ENCODE data around the gene NKX2-4. TPM values are rescaled to one million over a fixed set of nuclear protein-coding genes. Genes with fewer than 3 reads are reported as not detected.
"Not testable (repeated sequence)": the region's sequence is repeated elsewhere in the genome, so short reads cannot be mapped to it uniquely, and the experiment has no call there.

Gene NKX2-4
- total RNA-seq: not detected

DNA sequence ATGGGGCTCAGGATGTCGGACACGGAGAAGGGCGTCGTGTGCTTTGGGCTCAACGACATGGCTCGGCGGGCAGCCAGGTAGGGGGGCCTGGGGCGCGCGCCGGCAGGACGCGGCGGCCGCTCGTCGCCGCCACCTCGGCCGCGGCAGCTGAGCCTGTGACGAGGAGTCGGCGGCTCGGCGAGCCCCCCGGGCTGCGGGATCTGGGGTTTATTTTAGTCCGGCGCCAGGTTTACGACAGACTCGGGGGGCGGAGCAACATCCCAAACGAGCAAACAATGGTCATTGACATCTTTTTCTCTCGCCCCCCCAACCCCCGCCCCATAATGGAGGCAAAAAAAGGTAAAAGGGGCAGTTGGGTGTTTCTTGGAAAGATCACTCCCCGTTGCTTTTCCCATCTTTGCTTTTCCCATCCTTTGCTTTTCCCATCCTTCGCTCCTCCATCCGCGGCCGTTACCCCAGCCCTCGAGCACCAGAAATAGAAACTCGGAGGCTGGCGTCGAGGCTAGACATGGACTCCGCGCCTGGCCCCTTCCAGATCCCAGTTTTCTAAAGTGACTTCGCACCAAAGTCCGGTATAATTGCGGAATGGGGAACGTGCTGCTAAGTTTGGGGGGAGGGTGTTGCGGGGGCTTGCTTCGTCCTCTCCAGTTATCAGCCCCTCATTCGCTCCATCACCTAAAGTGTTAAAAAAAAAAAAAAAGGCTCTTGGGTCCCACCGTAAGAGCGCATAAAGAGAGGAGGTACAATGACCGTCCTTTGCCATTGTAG lies at the start of gene NKX2-4:
Gene NKX2-4 (minus strand): TSS at position 186 of the 768 bp plus-strand sequence. CDS start 127 bp downstream, at position 59.
- H3K27ac Mint-ChIP-seq: peak within 1 kb of the TSS in 1 of 2 donors; percentile 62
- H3K36me3 Mint-ChIP-seq: peaks cover 9 to 15% of the 10 kb centered on the region in 2 donors
- ATAC-seq (no peak), DNase-seq (ENCODE audit: low spot score in 2 of 2) (no peak)
- no peaks in the 10 kb centered on the region for H3K9me3 Mint-ChIP-seq

DNA sequence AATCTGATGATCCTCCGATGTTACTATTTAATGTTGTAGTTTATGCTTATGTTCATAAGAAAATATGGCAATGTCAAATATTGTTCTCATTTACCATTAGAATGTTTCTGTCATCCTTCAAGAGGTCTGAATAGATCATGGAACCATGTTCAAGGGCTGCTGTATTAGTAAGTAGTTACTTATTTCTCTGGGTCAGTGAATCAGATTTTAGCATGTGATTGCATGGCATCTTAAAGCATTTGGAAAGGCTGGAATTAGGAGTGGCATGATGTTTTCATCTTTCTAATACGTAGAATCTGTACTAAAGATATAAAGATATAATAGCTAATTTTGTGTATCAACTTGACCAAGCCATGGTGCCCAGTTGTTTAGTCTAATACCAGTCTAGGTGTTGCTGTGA lies 40.5 kb upstream of the NKX2-4 start:
- H3K9me3 Mint-ChIP-seq: no peaks in the 10 kb centered on the region
- no peak overlapping the region for H3K27ac Mint-ChIP-seq
- ATAC-seq (no peak), DNase-seq (ENCODE audit: low spot score in 2 of 2) (no peak)
- H3K36me3 Mint-ChIP-seq: no peaks in the 10 kb centered on the region

DNA sequence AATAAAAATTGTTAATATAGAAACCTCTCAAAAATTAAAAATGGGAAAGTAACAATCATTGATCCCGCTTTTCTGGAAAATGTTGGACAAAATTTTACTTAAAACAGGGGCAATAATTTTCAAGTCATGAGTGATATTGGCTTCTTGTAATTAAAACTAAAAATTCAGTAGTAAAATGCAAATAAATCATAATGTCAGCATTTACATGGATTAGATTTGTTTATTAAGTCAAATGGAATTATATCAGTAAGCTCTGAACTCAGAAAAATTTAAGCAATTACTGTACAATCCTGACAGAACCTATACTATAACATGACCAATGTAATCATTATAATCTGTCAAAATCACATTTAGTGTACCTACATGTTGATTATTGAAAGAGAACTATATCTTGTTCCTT lies 39.9 kb upstream of the NKX2-4 start:
- DNase-seq (ENCODE audit: low spot score in 2 of 2): no peak
- no peaks in the 10 kb centered on the region for H3K9me3 Mint-ChIP-seq
- ATAC-seq: no peak
- no peaks in the 10 kb centered on the region for H3K36me3 Mint-ChIP-seq
- no peak overlapping the region for H3K27ac Mint-ChIP-seq

DNA sequence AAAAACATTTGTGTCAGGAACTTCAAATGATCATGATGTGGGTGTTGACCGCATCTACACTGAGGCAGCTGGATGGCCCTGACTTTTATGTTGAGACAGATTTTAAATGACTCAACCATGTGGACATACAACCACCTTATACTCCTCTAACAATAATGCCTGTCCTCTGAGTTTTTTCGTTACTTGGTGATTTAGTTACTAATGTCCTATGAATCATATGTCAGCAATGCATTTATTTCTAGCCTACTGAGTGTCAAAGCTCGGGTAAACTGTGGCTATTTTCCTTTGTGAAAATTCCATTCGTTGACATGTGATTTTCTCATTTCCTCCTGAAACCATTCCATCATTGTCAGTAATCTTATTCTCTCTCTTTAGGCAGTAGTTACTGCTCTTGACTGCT lies 38.9 kb upstream of the NKX2-4 start:
- Mint-ChIP-seq H3K9me3 (no peaks in the 10 kb centered on the region), H3K27ac (no peak overlapping the region), H3K36me3 (no peaks in the 10 kb centered on the region)
- ATAC-seq (no peak), DNase-seq (ENCODE audit: low spot score in 2 of 2) (no peak)

DNA sequence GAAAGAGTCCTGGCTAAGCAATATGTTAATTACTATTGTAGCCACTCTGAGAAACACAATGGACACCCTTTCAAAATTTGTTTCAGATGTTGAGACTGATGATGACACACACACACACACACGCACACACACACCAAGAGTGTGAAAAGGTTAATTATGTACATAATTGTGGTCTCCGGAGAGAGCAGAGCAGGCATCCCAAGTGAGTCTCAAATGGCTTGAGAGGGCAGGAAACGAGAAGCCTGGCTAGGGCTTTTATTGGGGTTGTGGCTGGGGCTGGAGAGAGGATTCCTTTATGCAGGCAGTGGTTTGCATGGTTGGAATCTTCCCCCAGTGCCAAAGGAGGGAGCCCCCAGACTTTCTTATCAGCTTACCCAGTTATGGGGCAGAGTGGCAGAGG lies 38.2 kb upstream of the NKX2-4 start:
- ATAC-seq: no peak
- no peak for DNase-seq (ENCODE audit: low spot score in 2 of 2)
- Mint-ChIP-seq H3K9me3 (no peaks in the 10 kb centered on the region), H3K36me3 (no peaks in the 10 kb centered on the region), H3K27ac (no peak overlapping the region)

DNA sequence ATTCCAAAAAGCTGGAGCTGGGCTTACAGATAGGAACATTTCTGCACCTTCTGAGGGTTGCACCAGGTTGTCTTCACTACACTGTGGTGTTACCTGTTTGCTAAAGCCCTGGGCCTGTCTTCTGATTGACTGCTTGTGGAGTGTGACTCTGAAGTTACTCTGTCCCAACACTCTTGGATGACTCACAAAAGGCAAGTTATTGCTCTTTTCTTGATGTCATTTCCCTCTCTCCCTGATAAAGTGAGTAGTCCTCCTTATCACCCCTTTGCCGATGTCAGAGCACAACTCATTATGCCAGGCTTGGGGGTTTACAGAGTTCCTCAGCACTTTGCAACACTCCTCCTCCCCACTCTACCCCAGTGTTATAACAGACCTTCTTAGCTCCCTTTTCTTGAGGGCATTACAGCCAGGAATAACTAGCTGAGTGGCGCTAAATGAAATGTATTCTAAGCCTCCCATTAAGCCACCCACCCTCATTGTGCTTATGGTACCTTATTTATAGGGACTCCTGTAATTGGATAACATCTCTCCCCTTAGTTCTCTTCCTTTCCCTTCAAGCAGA lies 36.1 kb upstream of the NKX2-4 start:
- H3K36me3 Mint-ChIP-seq: no peaks in the 10 kb centered on the region
- ATAC-seq (peak in 1 of 2 donors; percentile 14), DNase-seq (ENCODE audit: low spot score in 2 of 2) (no peak)
- no peak overlapping the region for H3K27ac Mint-ChIP-seq
- no peaks in the 10 kb centered on the region for H3K9me3 Mint-ChIP-seq

DNA sequence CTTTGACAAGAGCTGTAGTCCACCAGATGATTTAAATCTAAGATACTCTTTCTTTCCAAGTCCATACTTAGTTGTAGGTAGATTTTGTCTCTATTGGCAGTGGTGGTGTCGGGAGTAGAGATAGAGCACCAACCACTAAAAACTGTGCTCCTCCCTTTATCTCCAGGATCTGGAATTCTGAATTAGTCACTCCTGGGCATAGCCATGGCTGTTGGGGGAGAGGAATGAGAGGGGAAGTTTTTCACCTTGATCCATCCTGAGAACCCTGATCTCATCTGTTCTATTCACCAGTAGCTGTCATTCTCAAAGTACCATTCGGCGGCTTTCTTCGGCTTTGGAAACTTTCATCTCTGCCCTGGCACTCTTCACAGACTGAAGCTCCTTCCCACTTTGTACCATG lies 35.6 kb upstream of the NKX2-4 start:
- H3K36me3 Mint-ChIP-seq: no peaks in the 10 kb centered on the region
- DNase-seq (ENCODE audit: low spot score in 2 of 2) (no peak), ATAC-seq (no peak)
- no peak overlapping the region for H3K27ac Mint-ChIP-seq
- no peaks in the 10 kb centered on the region for H3K9me3 Mint-ChIP-seq

DNA sequence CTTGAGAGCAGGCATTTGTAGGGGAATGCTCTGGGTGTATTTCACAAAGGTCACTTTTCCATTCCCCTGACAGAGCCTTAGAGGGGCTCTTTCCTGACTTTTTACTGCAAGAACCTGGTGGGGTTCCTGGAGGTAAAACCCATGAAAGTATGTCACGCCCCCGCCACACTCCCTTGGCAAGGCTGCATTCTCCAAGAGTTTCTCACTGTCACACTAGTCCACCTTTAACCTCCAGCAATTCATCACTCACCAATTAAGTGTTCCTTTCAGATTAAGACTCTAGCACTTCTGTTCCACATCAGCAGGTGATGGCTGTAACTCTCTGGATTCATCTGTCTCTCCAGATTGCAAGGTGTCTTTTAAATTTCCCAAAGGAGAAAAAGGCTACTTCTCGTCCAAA lies 32.7 kb upstream of the NKX2-4 start:
- DNase-seq (ENCODE audit: low spot score in 2 of 2) (no peak), ATAC-seq (no peak)
- Mint-ChIP-seq H3K27ac (no peak overlapping the region), H3K36me3 (peaks cover 2 to 18% of the 10 kb centered on the region in 2 donors), H3K9me3 (peaks cover 7 to 16% of the 10 kb centered on the region in 2 donors)

DNA sequence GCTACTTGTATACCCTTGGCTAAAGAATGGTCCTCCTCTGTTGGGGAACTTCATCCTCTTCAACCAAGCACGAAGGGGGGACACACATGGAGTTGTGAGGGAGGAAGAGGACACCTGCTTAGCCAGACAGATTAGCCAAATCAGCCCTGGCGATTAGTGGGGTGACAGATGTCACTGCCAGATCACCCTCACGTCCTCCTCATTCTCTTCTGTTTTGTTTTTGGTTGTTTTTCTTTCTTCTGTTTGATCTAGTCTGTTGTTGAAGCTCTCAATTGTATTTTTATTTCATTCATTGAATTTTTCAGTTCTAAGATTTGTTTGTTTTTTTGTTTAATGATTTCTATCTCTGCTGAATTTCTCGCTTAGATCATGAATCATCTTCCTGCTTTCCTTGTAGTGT lies 27.5 kb upstream of the NKX2-4 start:
- DNase-seq (ENCODE audit: low spot score in 2 of 2) (no peak), ATAC-seq (no peak)
- peaks cover 17 to 47% of the 10 kb centered on the region in 2 donors for H3K36me3 Mint-ChIP-seq
- no peak overlapping the region for H3K27ac Mint-ChIP-seq
- peaks cover 35 to 45% of the 10 kb centered on the region in 2 donors for H3K9me3 Mint-ChIP-seq

DNA sequence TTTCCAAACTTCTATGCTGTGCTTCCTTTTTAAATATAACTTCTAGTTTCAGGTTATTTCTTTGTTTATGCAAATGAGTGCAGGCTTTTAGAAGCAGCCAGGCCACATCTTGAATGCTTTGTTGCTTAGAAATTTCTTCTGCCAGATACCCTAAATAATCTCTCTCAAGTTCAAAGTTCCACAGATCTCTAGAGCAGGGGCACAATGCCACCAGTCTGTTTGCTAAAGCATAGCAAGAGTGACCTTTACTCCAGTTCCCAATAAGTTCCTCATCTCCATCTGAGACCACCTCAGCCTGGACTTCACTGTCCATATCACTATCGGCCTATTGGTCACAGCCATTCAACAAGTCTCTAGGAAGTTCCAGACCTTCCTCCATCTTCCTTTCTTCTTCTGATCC lies 26.4 kb upstream of the NKX2-4 start:
- Mint-ChIP-seq H3K36me3 (peaks cover 17 to 47% of the 10 kb centered on the region in 2 donors), H3K9me3 (peaks cover 35 to 49% of the 10 kb centered on the region in 2 donors)
- not testable (repeated sequence) for ATAC-seq; H3K27ac Mint-ChIP-seq; DNase-seq (ENCODE audit: low spot score in 2 of 2)

DNA sequence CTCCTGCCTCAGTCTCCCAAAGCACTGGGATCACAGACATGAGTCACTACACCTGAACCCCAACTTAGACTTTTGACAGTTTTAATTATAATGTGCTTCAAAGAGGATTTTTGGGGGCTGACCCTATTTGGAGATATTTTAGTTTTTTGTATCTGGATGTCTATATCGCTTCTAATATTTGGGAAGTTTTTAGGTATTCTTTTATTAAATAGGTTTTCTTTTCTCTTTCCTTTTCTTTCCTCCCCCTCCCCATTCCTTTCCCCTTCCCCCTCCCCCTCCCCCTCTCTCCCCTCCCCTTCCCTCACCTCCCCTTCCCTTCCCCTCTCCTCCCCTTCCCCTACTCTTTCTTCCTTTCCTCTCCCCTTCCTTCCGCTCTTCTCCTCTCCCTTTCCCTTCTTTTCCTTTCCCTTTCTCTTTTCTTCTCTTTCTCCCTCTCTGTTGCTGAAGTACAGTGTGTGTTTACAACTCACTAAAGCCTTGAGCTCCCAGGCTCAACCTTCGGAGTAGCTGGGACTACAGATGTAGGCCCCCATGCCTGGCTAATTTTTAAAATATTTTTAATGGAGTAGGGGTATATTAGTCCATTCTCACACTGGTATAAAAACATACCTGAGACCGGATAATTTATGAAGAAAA lies 24.4 kb upstream of the NKX2-4 start:
- Mint-ChIP-seq H3K36me3 (peaks cover 18 to 47% of the 10 kb centered on the region in 2 donors), H3K27ac (no peak overlapping the region), H3K9me3 (peaks cover 36 to 47% of the 10 kb centered on the region in 2 donors)
- ATAC-seq (no peak), DNase-seq (ENCODE audit: low spot score in 2 of 2) (no peak)

DNA sequence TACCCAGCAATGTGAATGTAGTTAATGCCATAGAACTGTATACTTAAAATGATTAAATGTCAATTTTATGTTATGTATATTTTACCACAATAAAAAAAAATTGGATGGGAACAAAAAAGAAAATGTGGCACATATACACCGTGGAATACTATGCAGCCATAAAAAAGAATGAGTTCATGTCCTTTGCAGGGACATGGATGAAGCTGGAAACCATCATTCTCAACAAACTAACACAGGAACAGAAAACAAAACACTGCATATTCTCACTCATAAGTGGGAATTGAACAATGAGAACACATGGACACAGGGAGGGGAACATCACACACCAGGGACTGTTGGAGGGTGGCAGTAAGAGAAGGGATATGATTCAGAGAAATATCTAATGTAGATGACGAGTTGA lies 21.8 kb upstream of the NKX2-4 start:
- ATAC-seq; H3K27ac Mint-ChIP-seq; DNase-seq (ENCODE audit: low spot score in 2 of 2): not testable (repeated sequence)
- Mint-ChIP-seq H3K9me3 (peaks cover 25 to 35% of the 10 kb centered on the region in 2 donors), H3K36me3 (peaks cover 12 to 37% of the 10 kb centered on the region in 2 donors)

DNA sequence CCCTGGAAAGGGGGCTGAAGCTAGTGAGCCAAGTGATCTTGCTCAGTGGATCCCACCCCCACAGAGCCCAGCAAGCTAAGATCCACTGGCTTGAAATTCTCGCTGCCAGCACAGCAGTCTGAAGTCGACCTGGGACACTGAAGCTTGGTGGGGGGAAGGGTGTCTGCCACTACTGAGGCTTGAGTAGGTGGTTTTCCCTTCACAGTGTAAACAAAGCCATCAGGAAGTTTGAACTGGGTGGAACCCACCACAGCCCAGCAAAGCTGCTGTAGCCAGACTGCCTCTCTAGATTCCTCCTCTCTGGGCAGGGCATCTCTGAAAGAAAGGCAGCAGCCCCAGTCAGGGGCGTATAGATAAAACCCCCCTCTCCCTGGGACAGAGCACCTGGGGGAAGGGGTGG lies 16.7 kb upstream of the NKX2-4 start:
- peaks cover 5 to 32% of the 10 kb centered on the region in 2 donors for H3K36me3 Mint-ChIP-seq
- ATAC-seq; H3K9me3 Mint-ChIP-seq; DNase-seq (ENCODE audit: low spot score in 2 of 2); H3K27ac Mint-ChIP-seq: not testable (repeated sequence)

DNA sequence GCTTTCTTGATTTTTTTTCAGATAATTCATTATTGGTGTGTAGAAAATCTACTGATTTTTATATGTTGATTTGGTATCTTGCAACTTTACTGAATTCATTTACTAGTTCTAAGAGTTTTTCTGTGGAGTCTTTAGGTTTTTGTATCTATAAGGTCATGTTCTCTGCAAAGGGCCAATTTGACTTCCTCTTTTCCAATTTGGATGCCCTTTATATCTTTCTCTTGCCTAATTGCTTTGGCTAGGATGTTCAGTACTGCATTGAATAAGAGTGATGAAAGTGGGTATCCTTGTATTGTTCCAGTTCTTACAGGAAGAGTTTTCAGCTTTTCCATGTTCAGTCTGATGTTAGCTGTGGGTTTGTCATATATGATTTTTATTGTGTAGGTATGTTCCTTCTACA lies 14.4 kb upstream of the NKX2-4 start:
- no peak overlapping the region for H3K27ac Mint-ChIP-seq
- ATAC-seq: no peak
- H3K9me3 Mint-ChIP-seq: peaks cover 5 to 8% of the 10 kb centered on the region in 2 donors
- no peak for DNase-seq (ENCODE audit: low spot score in 2 of 2)
- peaks cover 4 to 29% of the 10 kb centered on the region in 2 donors for H3K36me3 Mint-ChIP-seq

DNA sequence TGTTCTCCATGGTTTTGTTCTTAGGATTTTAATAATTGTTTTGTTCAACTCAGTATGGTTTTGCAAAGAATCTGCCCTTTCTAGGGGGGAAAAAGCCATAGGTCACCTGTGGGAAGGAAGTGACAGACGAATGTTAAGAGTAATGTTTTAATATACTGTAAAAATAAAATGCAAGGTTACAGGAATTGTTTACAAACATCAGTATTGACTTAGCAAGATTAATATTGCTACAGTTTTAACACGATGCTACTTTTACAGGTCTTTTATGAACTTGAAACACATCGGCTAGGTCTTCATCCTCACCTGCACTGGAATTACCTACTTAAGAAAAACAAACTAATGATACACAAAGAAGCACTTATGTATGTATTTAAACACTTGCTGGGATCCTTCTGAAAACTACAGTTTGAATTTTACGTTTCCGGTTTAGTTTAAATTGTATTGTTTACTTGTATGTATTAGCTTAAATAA lies 1.7 kb upstream of the NKX2-4 start:
- H3K9me3 Mint-ChIP-seq: peaks cover 0 to 3% of the 10 kb centered on the region in 2 donors
- ATAC-seq: no peak
- DNase-seq (ENCODE audit: low spot score in 2 of 2): no peak
- H3K36me3 Mint-ChIP-seq: peaks cover 9 to 15% of the 10 kb centered on the region in 2 donors
- no peak overlapping the region for H3K27ac Mint-ChIP-seq

DNA sequence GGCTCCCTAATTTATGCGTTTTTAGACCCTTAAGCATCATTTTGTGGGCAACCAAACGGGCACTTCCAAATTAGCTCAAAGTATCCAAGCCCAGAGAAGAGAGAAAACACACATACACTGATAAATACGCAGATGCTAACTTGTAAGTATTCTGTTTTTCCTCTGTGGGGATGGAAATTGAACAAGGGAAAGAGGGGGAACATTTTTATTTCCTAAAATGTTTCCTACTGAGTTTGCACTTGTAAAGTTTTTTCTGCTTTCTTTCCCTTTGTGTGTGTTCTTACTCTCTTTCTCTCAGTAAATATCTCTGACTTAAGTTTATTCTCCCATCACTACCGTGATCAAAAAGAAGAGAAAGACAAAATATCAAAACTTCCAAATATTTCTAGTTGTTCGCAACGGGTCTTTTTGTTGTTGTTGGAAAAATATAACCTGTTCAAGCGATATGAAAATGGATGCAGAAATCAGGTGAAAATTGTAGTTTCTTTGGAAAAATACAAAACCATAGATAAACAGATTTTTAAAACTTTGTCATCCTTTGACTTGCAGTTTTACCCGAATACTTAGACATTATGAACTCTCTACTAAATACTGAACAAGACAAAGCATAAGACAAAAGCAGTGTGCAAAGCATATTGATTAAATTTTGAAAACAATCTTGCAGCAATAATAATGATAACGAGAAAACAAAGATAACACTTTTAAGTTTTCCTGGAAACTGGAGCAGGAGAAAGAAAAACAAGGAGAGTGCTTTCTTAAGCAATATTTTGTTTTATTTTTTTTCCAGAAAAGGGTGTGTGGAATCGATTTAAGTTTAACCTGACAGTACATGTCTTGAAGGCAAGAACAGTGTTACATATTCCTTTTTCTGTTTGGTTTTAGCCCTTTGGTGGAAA lies 1.0 kb upstream of the NKX2-4 start:
- Mint-ChIP-seq H3K27ac (peak overlapping the region in 1 of 2 donors; percentile 62), H3K36me3 (peaks cover 9 to 15% of the 10 kb centered on the region in 2 donors), H3K9me3 (no peaks in the 10 kb centered on the region)
- DNase-seq (ENCODE audit: low spot score in 2 of 2): no peak
- no peak for ATAC-seq

All from activated naive CD4-positive, alpha-beta T cell treated with anti-CD3 and anti-CD28 coated beads, Interleukin-2, amount 50 U/mL, for 72 hours (primary cell).